Measurements from ENCODE around the gene HOXA3.

HOXA3 gene

GRCh38 chr7:27064661-27065060 is 87.7 kb downstream of the HOXA3 start:
- Mint-ChIP-seq H3K4me1 (ENCODE audit: low read depth) (peaks cover 7% of the 10 kb centered on the region), H3K4me3 (no peak overlapping the region), H3K9me3 (ENCODE audit: low read depth) (no peaks in the 10 kb centered on the region), H3K27ac (no peak overlapping the region), H3K27me3 (no peaks in the 10 kb centered on the region), H3K36me3 (no peaks in the 10 kb centered on the region)

GRCh38 chr7:27064159-27064558 is 88.2 kb downstream of the HOXA3 start:
- Mint-ChIP-seq H3K4me3 (no peak overlapping the region), H3K36me3 (no peaks in the 10 kb centered on the region), H3K9me3 (ENCODE audit: low read depth) (no peaks in the 10 kb centered on the region), H3K27me3 (peaks cover 2% of the 10 kb centered on the region), H3K4me1 (ENCODE audit: low read depth) (peaks cover 7% of the 10 kb centered on the region), H3K27ac (no peak overlapping the region)

- H3K4me3 Mint-ChIP-seq, result no peak overlapping the region
- H3K27ac Mint-ChIP-seq, result no peak overlapping the region
- peaks cover 7% of the 10 kb centered on the region for H3K4me1 Mint-ChIP-seq (ENCODE audit: low read depth)
- peaks cover 7% of the 10 kb centered on the region for H3K27me3 Mint-ChIP-seq
- no peaks in the 10 kb centered on the region for H3K9me3 Mint-ChIP-seq (ENCODE audit: low read depth)
- H3K36me3 Mint-ChIP-seq, result no peaks in the 10 kb centered on the region
Observed at GRCh38 chr7:27062946-27063345, 89.4 kb downstream of the HOXA3 start.

All from activated naive CD8-positive, alpha-beta T cell (primary cell).